ENCODE data around the gene KCNG2.

- TF ChIP-seq POLR2A (IDR thresholded peaks at IDR 0.05) (no peak), CTCF (IDR thresholded peaks at IDR 0.05) (no peak), EP300 (IDR thresholded peaks at IDR 0.05; ENCODE audit: low read depth) (no peak), POLR2AphosphoS5 (IDR thresholded peaks at IDR 0.05) (no peak)
Observed at GRCh38 chr18:79871481-79872091, 73.8 kb downstream of the KCNG2 start.

Measured in transverse colon (tissue), 4 donors.